DMS 273 treated with DMSO at 0.1 percent for 48 hours (cell line): ENCODE data around the gene LIPC.
A peak's percentile ranks its signal among the peaks of the same experiment; 100 is the strongest.

ENCODE experiments used
- DNase-seq: peaks from one replicate; lab custom pipeline; 2025; lab: John Stamatoyannopoulos, UW

Gene LIPC

DNA sequence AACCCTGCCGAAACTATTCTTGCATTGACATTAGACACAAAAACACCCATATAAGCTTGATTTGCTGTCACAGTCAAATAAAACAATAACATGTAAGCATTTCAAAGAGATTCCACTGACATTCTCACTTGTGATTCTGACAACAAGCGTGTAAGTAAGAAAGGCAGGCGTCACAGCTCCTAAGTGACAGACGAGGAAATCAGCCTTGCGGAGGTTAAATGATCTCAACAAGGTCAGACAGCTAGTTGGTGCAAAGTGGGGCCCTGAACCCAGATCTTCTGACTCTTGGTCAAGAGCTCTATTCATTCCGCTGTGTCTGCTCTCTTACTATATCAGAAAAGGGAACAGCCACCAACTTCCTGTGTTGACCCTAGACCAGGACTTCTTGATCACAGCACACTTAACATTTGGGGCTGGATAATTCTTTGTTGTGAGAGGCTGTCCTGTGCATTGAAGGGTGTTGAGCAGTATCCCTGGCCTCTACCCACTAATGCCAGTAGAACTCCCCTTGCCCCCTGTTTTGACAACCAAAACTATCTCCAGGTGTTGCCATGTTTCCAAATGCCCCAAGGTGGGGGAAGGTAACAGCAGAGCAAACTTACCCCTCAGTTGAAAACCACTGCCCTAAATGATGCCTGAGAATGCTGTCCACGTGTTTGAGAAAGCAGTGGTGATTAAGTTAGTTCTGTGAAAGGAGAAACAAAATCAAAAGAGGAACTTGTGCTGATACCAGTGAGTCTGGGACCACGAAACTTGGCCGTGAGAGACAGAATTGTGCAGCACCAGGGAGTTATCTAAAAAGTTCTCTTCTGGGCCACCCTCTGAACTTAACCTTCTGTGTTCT, 86.1 kb downstream of the LIPC start:
- no peak for DNase-seq

- no peak for DNase-seq
These were observed 86.8 kb downstream of the LIPC start for GRCh38 chr15:58518626-58519025.

- DNase-seq = no peak
These were observed 87.7 kb downstream of the LIPC start for GRCh38 chr15:58519516-58519915.

- peak; percentile 57 for DNase-seq
These were observed 88.7 kb downstream of the LIPC start for GRCh38 chr15:58520464-58520863.

- DNase-seq = no peak
These were observed 89.1 kb downstream of the LIPC start for GRCh38 chr15:58520936-58521292.

GRCh38 chr15:58521293-58521991, 89.7 kb downstream of the LIPC start:
- no peak for DNase-seq

DNA sequence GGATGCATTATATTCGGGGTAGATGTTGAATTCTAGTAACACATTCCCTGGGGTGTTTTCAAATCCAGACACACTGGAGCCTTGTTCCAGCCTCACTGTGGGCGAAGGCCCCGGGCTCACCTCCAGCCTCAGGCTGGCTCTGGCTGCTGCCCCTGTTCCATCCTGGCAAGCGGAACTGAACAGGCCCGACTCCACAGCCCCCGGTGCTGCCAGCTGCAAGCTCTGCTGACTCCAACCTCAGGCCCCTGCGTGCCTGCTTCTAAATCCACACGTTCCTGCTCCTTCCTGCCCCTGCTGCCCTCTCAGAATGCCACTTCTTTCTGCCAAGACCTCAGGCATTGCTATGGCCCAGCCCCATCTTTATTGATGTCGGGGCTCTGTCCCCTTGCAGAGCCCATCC, 90.6 kb downstream of the LIPC start:
- DNase-seq = no peak

DNA sequence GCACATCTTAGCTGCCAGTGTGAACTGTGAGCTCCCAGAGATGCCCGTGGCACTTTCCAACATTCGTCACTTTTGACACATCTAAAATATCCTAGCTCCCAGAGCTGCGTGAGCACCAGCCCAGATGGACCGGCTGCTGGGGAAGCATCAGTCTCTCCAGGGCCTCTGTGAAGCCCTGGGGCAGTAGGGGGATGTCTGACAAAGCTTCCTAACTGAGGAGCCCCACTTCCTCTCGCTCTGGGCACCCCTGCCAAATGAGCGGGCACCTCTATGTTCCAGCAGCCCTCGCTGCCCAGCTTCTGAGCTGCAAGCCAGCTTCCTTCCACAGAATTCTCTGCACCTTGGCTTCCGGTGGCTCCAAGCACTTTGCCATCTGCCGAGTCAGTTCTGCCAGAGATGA, 91.1 kb downstream of the LIPC start:
- no peak for DNase-seq

- no peak for DNase-seq
These were observed 91.8 kb downstream of the LIPC start for GRCh38 chr15:58523634-58524033.

- DNase-seq = no peak
These were observed 92.5 kb downstream of the LIPC start for GRCh38 chr15:58524247-58524646.

- DNase-seq = no peak
These were observed 94.2 kb downstream of the LIPC start for GRCh38 chr15:58525991-58526421.

DNA sequence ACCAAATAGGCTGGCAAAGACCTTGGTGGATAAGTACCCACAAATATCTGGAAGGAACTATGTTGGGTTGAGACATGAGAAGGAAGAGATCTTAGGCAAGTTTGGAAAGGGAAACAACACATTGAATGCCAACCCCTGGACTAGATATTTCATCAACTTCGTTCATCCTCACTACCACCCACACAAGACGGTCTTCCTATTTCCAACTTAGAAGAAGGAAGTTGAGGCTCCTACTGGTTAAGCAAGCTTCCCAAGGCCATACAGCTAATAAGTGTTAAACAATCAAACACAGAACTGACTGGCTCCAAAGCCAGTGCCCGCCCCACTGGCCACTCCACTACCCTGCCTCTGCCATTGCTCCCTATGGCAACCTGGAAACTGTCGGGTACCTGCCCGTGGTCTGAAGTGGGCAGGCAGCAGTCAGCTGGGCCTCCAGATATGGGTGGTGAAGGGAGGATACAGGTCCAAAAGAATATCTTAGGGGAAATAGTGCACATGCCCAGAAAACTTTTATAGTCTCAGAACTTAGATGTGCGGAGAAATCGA, 94.9 kb downstream of the LIPC start:
- no peak for DNase-seq

DNA sequence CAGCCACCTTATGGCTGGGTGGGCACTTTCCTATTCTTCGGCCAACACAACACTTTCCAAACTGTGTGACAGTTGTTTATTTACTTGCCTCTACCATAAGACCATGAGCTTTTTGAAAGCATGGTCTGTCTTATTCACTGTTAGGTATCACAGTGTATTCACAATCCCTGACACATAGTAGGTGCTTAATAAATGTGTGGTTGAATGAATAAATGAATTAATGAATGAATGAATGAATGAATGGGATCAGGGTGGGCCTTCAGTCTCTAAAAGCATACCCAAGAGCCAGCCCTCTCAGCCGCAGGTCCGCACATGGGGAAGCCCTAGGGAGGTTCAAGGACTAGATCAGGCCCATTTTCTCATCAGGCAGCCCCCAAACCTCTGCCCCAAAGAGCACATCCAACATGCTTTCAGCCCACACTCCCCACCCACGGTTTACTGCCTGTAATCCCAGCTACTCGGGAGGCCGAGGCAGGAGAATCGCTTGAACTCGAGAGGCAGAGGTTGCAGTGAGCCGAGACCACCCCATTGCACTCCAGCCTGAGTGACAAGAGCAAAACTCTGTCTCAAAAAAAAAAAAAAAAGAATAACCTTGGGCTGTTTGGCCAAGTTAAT, 95.9 kb downstream of the LIPC start:
- DNase-seq = no peak

DNA sequence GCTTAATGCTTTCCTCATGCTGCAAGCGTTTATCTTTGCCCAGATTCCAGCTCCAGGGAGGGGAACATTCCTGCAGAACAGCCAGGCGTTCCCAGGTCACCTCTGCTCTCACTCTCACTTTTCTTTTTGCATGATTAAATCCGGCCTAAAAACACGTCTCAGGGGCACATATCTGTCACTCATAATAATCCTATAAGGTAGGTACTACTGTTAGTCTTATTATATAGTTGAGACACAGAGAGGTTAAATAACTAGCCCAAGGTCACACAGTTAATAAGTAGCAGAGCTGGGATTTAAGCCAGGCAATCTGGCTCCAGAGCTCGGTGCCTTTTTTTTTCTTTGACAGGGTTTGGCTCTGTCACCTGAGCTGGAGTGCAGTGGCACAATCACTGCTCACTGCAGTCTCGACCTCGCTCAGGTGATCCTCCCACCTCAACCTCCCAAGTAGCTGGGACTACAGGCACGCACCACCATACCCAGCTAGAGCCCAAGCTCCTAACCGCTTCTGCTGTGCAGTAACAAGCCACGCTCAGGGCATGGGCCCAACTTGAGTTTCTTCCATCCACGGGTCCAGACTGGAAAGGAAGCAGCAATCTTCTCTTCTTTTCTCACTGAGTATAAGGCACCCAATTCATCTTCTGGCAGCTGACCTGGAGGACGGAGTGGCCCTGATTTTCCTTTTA, 96.5 kb downstream of the LIPC start:
- DNase-seq = no peak

DNA sequence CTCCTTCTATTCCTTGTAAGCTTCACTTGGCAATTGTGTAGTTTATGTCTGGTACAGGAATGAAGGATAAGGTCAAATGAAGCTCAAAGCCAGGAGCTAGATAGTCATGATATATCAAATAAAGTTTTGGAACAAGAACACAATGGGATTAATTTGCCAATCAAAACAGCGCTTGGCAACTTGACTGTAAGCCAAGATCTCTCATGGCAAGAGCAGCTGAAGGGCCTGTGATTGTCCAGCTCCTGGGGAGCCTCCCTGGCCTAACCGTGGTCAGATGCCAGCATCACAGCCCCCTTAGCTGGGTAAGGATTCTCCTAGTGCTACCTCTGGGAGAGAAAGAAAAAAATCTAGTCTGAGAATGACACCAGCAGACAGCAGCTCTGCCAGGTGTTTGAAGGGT, 97.2 kb downstream of the LIPC start:
- DNase-seq = no peak

DNA sequence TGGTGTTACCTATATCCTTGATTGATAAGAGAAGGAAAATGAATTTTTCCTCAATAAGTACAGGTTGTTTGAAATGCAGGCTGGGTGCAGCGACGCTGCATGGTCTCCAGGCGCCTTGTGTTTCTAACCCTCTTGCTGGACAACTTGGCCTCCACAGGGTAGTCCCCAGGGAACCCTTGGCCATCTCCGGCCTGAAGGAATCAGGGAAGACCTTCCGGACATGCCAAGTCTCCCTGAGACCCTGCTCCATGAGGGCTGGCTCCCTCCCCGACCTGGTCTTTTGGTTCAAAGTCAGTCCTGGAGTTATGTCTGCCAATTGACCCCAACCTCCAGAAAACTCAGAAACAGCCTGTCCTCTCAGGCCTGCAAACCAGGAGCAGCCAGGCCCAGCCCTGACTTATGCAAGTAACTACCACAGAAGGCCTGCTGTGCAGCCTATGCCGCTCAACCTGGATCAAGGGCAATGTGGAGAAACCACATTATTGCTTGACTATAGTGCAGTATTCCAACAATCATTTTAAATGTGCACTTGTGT, 98.3 kb downstream of the LIPC start:
- no peak for DNase-seq

- DNase-seq = no peak
These were observed 100.3 kb downstream of the LIPC start for GRCh38 chr15:58532126-58532525.

- no peak for DNase-seq
These were observed 102.8 kb downstream of the LIPC start for GRCh38 chr15:58534556-58534955.

- no peak for DNase-seq
These were observed 103.5 kb downstream of the LIPC start for GRCh38 chr15:58535337-58535736.

DNA sequence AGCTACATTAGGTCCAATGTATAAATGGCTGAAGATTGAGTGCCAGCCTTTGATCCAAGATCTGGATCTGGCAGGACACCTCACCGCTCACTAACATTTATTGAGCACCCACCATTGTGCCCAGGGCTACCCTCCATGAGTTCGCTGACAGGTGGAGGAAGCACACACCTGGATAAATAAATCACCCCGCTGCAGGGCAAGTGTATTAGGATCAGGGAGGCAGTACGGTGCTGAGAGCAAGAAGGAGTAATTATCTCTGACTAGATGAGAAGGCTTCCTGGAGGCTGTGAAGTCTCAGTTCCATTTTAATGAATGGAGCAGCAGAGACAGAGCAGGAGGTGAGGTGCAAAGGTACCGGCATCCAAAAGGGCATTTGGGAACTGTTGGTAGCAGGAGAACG, 104.1 kb downstream of the LIPC start:
- DNase-seq = no peak

DNA sequence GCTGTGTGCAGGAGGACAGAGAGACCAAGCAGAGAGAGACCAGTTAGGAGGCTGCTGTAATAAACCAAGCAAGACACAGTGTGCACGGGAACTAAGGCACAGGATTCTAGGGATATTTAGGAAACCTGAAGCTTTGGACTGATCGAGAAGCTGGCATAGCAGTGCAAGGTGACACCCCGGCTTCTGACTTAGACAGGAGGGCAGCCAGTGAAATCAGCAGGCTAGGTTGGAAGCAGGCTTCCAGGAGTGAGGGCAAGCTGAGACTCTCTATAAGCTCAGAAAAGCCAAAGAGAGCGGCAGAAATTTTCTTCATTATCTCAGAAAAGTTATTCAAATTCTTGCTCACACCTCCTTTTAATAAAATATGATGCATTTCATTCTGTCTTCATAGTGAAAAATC, 104.6 kb downstream of the LIPC start:
- DNase-seq = no peak

DNA sequence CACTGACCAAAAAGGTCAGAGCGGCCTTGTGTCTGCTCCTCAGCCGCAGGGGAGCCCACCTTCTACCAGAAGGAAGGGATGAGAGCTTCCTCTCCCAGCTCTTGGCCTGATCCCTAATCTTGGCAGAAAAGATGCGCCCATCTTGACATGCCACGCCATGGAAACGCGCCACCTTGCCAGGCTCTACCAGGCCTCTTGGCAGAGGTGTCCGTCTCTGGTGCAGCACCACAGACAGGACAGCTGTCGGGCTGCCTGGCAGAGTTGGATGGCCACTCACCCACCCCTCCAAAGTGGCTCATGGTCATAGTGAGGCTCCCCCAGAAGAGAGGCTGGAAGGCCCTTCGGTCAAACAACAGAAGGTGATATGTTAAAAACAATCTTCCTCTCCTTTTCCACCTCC, 105.2 kb downstream of the LIPC start:
- no peak for DNase-seq
